A549 (cell line): Measurements from ENCODE around the gene SLTM.

Experiments
- CTCF ChIP-seq: fragments of >200 bp; sonication (Bioruptor Twin); formaldehyde crosslinking; IDR thresholded peaks from 3 replicates; pipeline ENCODE4 v1.5.1; 2016
- EP300 ChIP-seq, 2 experiments: fragments of >200 bp; sonication (Bioruptor Twin); formaldehyde crosslinking; IDR thresholded peaks; 2 replicates in 1 of 2; 3 replicates in 1 of 2; pipeline ENCODE4 v1.6.1; 2016 to 2017
- KDM1A ChIP-seq: fragments of 200-600 bp; sonication (generic); IDR thresholded peaks from 2 replicates; pipeline ENCODE4 v1.6.1; 2016; ENCODE audit warnings: low read depth, mild to moderate bottlenecking
- KDM5A ChIP-seq: fragments of 200-600 bp; sonication (generic); IDR thresholded peaks from 2 replicates; pipeline ENCODE4 v1.6.1; 2016; ENCODE audit warnings: antibody characterized with exemption, mild to moderate bottlenecking
- MAZ ChIP-seq: fragments of 150-350 bp; IDR thresholded peaks from 2 replicates; pipeline ENCODE4 v1.6.1; 2014; ENCODE audit warnings: antibody characterized with exemption, low read depth, low read length, borderline replicate concordance
- USF2 ChIP-seq: fragments of 450-650 bp; IDR thresholded peaks from 2 replicates; pipeline ENCODE4 v1.6.1; 2014; ENCODE audit warnings: antibody characterized with exemption
- TF ChIP-seq, protein P1 (sequence below): fragments of >200 bp; sonication (Bioruptor Twin); formaldehyde crosslinking; IDR thresholded peaks from 3 replicates; pipeline ENCODE4 v1.6.1; 2016
- TF ChIP-seq, protein P2 (sequence below): IDR thresholded peaks from 2 replicates; pipeline ENCODE4 v1.6.1; 2012

GRCh38 chr15:58918239-58918638 is 15.2 kb downstream of the SLTM start:
- no peak for TF ChIP-seq CTCF
- no peak for TF ChIP-seq MAZ
- TF ChIP-seq, protein P1, sequence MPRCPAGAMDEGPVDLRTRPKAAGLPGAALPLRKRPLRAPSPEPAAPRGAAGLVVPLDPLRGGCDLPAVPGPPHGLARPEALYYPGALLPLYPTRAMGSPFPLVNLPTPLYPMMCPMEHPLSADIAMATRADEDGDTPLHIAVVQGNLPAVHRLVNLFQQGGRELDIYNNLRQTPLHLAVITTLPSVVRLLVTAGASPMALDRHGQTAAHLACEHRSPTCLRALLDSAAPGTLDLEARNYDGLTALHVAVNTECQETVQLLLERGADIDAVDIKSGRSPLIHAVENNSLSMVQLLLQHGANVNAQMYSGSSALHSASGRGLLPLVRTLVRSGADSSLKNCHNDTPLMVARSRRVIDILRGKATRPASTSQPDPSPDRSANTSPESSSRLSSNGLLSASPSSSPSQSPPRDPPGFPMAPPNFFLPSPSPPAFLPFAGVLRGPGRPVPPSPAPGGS, result no peak
- TF ChIP-seq, protein P2, sequence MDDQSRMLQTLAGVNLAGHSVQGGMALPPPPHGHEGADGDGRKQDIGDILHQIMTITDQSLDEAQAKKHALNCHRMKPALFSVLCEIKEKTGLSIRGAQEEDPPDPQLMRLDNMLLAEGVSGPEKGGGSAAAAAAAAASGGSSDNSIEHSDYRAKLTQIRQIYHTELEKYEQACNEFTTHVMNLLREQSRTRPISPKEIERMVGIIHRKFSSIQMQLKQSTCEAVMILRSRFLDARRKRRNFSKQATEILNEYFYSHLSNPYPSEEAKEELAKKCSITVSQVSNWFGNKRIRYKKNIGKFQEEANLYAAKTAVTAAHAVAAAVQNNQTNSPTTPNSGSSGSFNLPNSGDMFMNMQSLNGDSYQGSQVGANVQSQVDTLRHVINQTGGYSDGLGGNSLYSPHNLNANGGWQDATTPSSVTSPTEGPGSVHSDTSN, result no peak
- TF ChIP-seq EP300 (IDR thresholded peaks at IDR 0.05), result no peak
- TF ChIP-seq KDM5A, result no peak
- TF ChIP-seq USF2, result no peak
- no peak for TF ChIP-seq KDM1A
